ENCODE measurements around the gene CDHR4.
"Not testable (repeated sequence)": the region's sequence is repeated elsewhere in the genome, so short reads cannot be mapped to it uniquely, and the experiment has no call there.

- TF ChIP-seq CTCF (IDR thresholded peaks at IDR 0.05; ENCODE audit: low read length); EZH2 (IDR thresholded peaks at IDR 0.05; ENCODE audit: borderline replicate concordance, low read length): not testable (repeated sequence)
These were observed 17.4 kb downstream of the CDHR4 start for GRCh38 chr3:49782277-49782676.
